Gastrocnemius medialis (tissue), 4 donors: ENCODE data around the gene SDF2.

Source experiments
- CTCF ChIP-seq, 5 experiments: fragments of 450-650 bp in 3 of 5; fragments of 200-600 bp in 2 of 5; sonication (generic) in 2 of 5; IDR thresholded peaks in 4 of 5; conservative IDR thresholded peaks in 1 of 5; 1 replicate in 4 of 5; 2 replicates in 1 of 5; pipeline ENCODE4 v1.5.1; 2016 to 2019; ENCODE audit warnings: antibody characterized with exemption in 5 of 5, mild to moderate bottlenecking in 3 of 5, moderate library complexity in 3 of 5
- POLR2A ChIP-seq, 2 donors: fragments of 450-650 bp; IDR thresholded peaks; one replicate each; pipeline ENCODE4 v1.6.1; 2017; ENCODE audit warnings: antibody characterized with exemption in 2 of 2, mild to moderate bottlenecking in 2 of 2, moderate library complexity in 2 of 2

GRCh38 chr17:28655160-28655559 is 6.5 kb downstream of the SDF2 start:
- TF ChIP-seq CTCF (IDR thresholded peaks at IDR 0.05 in 4 of 5, conservative IDR thresholded peaks at IDR 0.05 in 1 of 5) (no peak), POLR2A (IDR thresholded peaks at IDR 0.05) (no peak)
